Measurements from ENCODE around the gene GLB1L.
"Not testable (repeated sequence)": the region's sequence is repeated elsewhere in the genome, so short reads cannot be mapped to it uniquely, and the experiment has no call there.

The GLB1L gene

GRCh38 chr2:219204425-219205164 is 40.6 kb downstream of the GLB1L start:
- no peak for ATAC-seq
- no peak for TF ChIP-seq ZNF565 (CRISPR knock-in tag; conservative IDR thresholded peaks at IDR 0.05; ENCODE audit: low read depth)
- no peak for TF ChIP-seq POU6F1 (CRISPR knock-in tag; IDR thresholded peaks at IDR 0.05; ENCODE audit: borderline replicate concordance, low read depth)
- TF ChIP-seq ZFP3 (CRISPR knock-in tag; IDR thresholded peaks at IDR 0.05): no peak
- TF ChIP-seq ISL1 (CRISPR knock-in tag; IDR thresholded peaks at IDR 0.05): no peak

GRCh38 chr2:219201331-219201730 is 43.9 kb downstream of the GLB1L start:
- ATAC-seq: not testable (repeated sequence)

DNA sequence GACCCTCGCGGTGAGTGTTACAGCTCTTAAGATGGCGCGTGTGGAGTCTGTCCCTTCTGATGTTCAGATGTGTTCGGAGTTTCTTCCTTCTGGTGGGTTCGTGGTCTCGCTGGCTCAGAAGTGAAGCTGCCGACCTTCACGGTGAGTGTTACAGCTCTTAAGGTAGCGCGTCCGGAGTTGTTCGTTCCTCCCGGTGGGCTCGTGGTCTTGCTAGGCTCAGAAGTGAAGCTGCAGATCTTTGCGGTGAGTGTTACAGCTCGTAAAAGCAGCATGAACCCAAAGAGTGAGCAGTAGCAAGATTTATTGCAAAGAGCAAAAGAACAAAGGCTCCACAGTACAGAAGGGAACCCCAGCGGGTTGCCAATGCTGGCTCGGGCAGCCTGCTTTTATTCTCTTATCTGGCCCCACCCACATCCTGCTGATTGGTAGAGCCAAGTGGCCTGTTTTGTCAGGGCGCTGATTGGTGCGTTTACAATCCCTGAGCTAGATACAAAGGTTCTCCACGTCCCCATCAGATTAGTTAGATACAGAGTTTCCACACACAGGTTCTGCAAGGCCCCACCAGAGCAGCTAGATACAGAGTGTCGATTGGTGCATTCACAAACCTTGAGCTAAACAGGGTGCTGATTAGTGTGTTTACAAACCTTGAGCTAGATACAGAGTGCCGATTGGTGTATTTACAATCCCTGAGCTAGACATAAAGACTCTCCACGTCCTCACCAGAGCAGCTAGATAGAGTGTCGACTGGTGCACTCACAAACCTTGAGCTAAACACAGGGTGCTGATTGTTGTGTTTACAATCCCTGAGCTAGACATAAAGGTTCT is 44.5 kb downstream of the GLB1L start:
- ATAC-seq: not testable (repeated sequence)

DNA sequence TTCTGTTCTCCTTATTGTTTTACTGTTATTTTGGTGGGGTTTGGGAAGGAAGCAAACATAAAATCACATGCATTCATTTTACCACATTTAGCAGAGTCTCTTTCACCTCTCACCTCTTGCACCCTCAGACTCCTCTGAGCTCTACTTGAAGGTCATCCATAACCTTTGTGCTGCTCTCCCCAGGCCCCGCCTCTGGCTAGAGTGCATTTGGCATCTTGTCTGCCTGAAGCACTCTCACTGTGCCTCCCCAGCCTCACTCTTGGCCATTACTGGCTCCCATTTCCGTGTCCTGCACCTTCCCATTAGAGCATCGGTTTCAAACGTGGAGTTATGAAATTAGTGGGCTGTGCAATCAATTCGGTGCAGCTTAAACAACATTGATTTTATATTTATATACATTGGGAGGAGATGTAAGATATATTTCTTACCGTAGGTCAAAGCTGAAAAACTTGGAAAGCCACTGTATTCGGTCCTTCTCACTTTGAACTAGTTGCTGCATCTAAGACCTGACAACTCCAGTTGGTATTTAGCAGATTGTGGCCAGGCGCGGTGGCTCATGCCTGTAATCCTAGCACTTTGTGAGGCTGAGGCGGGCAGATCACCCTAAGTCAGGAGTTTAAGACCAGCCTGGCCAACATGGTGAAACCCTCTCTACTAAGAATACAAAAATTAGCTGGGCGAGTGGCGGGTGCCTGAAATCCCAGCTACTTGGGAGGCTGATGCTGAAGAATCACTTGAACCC is 45.6 kb downstream of the GLB1L start:
- TF ChIP-seq TOX (CRISPR knock-in tag; IDR thresholded peaks at IDR 0.05; ENCODE audit: borderline replicate concordance) (no peak), SNAI2 (CRISPR knock-in tag; IDR thresholded peaks at IDR 0.05) (no peak), ZFP3 (CRISPR knock-in tag; IDR thresholded peaks at IDR 0.05) (no peak), ZNF565 (CRISPR knock-in tag; conservative IDR thresholded peaks at IDR 0.05; ENCODE audit: low read depth) (no peak), ZNF8 (CRISPR knock-in tag; IDR thresholded peaks at IDR 0.05) (no peak), OSR1 (CRISPR knock-in tag; IDR thresholded peaks at IDR 0.05) (no peak)
- TF ChIP-seq, protein P1, sequence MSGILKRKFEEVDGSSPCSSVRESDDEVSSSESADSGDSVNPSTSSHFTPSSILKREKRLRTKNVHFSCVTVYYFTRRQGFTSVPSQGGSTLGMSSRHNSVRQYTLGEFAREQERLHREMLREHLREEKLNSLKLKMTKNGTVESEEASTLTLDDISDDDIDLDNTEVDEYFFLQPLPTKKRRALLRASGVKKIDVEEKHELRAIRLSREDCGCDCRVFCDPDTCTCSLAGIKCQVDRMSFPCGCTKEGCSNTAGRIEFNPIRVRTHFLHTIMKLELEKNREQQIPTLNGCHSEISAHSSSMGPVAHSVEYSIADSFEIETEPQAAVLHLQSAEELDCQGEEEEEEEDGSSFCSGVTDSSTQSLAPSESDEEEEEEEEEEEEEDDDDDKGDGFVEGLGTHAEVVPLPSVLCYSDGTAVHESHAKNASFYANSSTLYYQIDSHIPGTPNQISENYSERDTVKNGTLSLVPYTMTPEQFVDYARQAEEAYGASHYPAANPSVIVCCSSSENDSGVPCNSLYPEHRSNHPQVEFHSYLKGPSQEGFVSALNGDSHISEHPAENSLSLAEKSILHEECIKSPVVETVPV (CRISPR knock-in tag; IDR thresholded peaks at IDR 0.05): no peak
- TF ChIP-seq, protein P2, sequence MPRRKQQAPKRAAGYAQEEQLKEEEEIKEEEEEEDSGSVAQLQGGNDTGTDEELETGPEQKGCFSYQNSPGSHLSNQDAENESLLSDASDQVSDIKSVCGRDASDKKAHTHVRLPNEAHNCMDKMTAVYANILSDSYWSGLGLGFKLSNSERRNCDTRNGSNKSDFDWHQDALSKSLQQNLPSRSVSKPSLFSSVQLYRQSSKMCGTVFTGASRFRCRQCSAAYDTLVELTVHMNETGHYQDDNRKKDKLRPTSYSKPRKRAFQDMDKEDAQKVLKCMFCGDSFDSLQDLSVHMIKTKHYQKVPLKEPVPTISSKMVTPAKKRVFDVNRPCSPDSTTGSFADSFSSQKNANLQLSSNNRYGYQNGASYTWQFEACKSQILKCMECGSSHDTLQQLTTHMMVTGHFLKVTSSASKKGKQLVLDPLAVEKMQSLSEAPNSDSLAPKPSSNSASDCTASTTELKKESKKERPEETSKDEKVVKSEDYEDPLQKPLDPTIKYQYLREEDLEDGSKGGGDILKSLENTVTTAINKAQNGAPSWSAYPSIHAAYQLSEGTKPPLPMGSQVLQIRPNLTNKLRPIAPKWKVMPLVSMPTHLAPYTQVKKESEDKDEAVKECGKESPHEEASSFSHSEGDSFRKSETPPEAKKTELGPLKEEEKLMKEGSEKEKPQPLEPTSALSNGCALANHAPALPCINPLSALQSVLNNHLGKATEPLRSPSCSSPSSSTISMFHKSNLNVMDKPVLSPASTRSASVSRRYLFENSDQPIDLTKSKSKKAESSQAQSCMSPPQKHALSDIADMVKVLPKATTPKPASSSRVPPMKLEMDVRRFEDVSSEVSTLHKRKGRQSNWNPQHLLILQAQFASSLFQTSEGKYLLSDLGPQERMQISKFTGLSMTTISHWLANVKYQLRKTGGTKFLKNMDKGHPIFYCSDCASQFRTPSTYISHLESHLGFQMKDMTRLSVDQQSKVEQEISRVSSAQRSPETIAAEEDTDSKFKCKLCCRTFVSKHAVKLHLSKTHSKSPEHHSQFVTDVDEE (CRISPR knock-in tag; IDR thresholded peaks at IDR 0.05): no peak
- ATAC-seq: no peak

- TF ChIP-seq CSDC2 (CRISPR knock-in tag; IDR thresholded peaks at IDR 0.05): no peak
- no peak for ATAC-seq
Observed at GRCh38 chr2:219198974-219199373, 46.3 kb downstream of the GLB1L start.

DNA sequence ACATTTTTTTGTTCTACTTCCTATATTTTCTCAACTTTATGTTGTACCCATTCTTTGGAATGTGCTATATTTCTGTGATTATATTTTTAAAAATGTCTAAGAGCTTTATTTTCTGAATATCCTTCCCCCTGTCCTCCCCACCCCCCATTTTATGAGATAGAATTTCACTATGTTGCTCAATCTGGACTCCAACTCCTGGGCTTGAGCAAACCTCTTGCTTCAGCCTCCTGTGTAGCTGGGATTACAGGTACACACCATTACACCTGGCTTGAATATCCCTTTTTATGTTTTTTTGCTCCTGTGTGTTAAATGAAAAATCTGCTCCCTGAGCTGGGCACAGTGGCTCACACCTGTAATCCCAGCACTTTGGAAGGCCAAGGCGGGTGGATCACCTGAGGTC is 47.9 kb downstream of the GLB1L start:
- ATAC-seq: no peak
- TF ChIP-seq RARB (CRISPR knock-in tag; IDR thresholded peaks at IDR 0.05): no peak
- TF ChIP-seq ISL1 (CRISPR knock-in tag; IDR thresholded peaks at IDR 0.05): no peak
- no peak for TF ChIP-seq ZFP30 (CRISPR knock-in tag; IDR thresholded peaks at IDR 0.05)
- TF ChIP-seq, protein P2 (CRISPR knock-in tag; IDR thresholded peaks at IDR 0.05): no peak
- no peak for TF ChIP-seq TOX (CRISPR knock-in tag; IDR thresholded peaks at IDR 0.05; ENCODE audit: borderline replicate concordance)
- TF ChIP-seq ZNF8 (CRISPR knock-in tag; IDR thresholded peaks at IDR 0.05): no peak
- no peak for TF ChIP-seq ZNF70 (CRISPR knock-in tag; IDR thresholded peaks at IDR 0.05)
- no peak for TF ChIP-seq TCF4 (CRISPR knock-in tag; IDR thresholded peaks at IDR 0.05; ENCODE audit: borderline replicate concordance)
- no peak for TF ChIP-seq CSDC2 (CRISPR knock-in tag; IDR thresholded peaks at IDR 0.05)
- TF ChIP-seq OSR1 (CRISPR knock-in tag; IDR thresholded peaks at IDR 0.05): no peak
- TF ChIP-seq ZC3H10 (CRISPR knock-in tag; IDR thresholded peaks at IDR 0.05): no peak
- TF ChIP-seq CREB5 (CRISPR knock-in tag; IDR thresholded peaks at IDR 0.05; ENCODE audit: low read depth): no peak
- TF ChIP-seq ESRRG (CRISPR knock-in tag; IDR thresholded peaks at IDR 0.05): no peak
- TF ChIP-seq PPARA (CRISPR knock-in tag; IDR thresholded peaks at IDR 0.05; ENCODE audit: borderline replicate concordance): no peak
- no peak for TF ChIP-seq ARNTL (CRISPR knock-in tag; IDR thresholded peaks at IDR 0.05; ENCODE audit: borderline replicate concordance, low read depth)
- no peak for TF ChIP-seq SNAI2 (CRISPR knock-in tag; IDR thresholded peaks at IDR 0.05)
- no peak for TF ChIP-seq ZNF565 (CRISPR knock-in tag; conservative IDR thresholded peaks at IDR 0.05; ENCODE audit: low read depth)

All from SK-N-SH treated with all-trans-retinoic acid at 6 μM for 48 hours (cell line).